ENCODE measurements around the gene ZNF440. TPM values are rescaled to one million over a fixed set of nuclear protein-coding genes. Genes with fewer than 3 reads are reported as not detected.

Gene ZNF440
- total and polyA plus RNA-seq, 10 donors: 2.6 to 19.0 (median 14.7) TPM

- Histone ChIP-seq H3K4me3 (no peak overlapping the region), H3K9me3 (peaks cover 27 to 100% (median 100%) of the 10 kb centered on the region in 8 donors), H3K36me3 (peaks cover 21 to 57% (median 35%) of the 10 kb centered on the region in 6 donors), H3K27me3 (replicated peaks in 1 of 7) (no peaks in the 10 kb centered on the region), H3K4me1 (no peaks in the 10 kb centered on the region), H3K27ac (no peak overlapping the region)
- DNase-seq: no peak
- WGBS, 5 donors: 95 to 100% (median 100%) methylated on average over 1 of the region's 1 CpG
- TF ChIP-seq POLR2AphosphoS5 (IDR thresholded peaks at IDR 0.05): no peak
- no peak for TF ChIP-seq CTCF (IDR thresholded peaks at IDR 0.05 in 8 of 11, conservative IDR thresholded peaks at IDR 0.05 in 3 of 11)
- TF ChIP-seq POLR2A (IDR thresholded peaks at IDR 0.05): no peak
- intact Hi-C loops (cut with DNase I; ENCODE audit: low total_unique reads): no loop called here
These were observed 30.3 kb upstream of the ZNF440 start for GRCh38 chr19:11783767-11784166.

- intact Hi-C loops (cut with DNase I; ENCODE audit: low total_unique reads): no loop called here
- Histone ChIP-seq H3K27ac (no peak overlapping the region), H3K4me1 (no peaks in the 10 kb centered on the region), H3K36me3 (peaks cover 21 to 51% (median 29%) of the 10 kb centered on the region in 6 donors), H3K4me3 (no peak overlapping the region), H3K27me3 (replicated peaks in 1 of 7) (no peaks in the 10 kb centered on the region), H3K9me3 (peaks cover 27 to 100% (median 100%) of the 10 kb centered on the region in 8 donors)
- TF ChIP-seq POLR2AphosphoS5 (IDR thresholded peaks at IDR 0.05): no peak
- no peak for TF ChIP-seq CTCF (IDR thresholded peaks at IDR 0.05 in 8 of 11, conservative IDR thresholded peaks at IDR 0.05 in 3 of 11)
- TF ChIP-seq POLR2A (IDR thresholded peaks at IDR 0.05): no peak
- 91 to 99% (median 98%) methylated on average over 3 of the region's 3 CpGs for WGBS, 5 donors
- no peak for DNase-seq
These were observed 29.7 kb upstream of the ZNF440 start for GRCh38 chr19:11784356-11784755.

- no peak overlapping the region for H3K4me3 ChIP-seq
- peaks cover 0 to 19% (median 0%) of the 10 kb centered on the region in 6 donors for H3K36me3 ChIP-seq
- TF ChIP-seq POLR2AphosphoS5 (IDR thresholded peaks at IDR 0.05) (no peak), CTCF (IDR thresholded peaks at IDR 0.05 in 8 of 11, conservative IDR thresholded peaks at IDR 0.05 in 3 of 11) (no peak), POLR2A (IDR thresholded peaks at IDR 0.05) (no peak)
- intact Hi-C loops (cut with DNase I; ENCODE audit: low total_unique reads): no loop called here
- H3K27ac ChIP-seq: no peak overlapping the region
- no peaks in the 10 kb centered on the region for H3K4me1 ChIP-seq
- WGBS, 5 donors: 74 to 81% (median 79%) methylated on average over 3 of the region's 3 CpGs
- DNase-seq: no peak
- peaks cover 9 to 100% (median 98%) of the 10 kb centered on the region in 8 donors for H3K9me3 ChIP-seq
- no peaks in the 10 kb centered on the region for H3K27me3 ChIP-seq (replicated peaks in 1 of 7)
These were observed 26.5 kb upstream of the ZNF440 start for GRCh38 chr19:11787536-11787935.

GRCh38 chr19:11792942-11793341, 21.1 kb upstream of the ZNF440 start:
- TF ChIP-seq CTCF (IDR thresholded peaks at IDR 0.05 in 8 of 11, conservative IDR thresholded peaks at IDR 0.05 in 3 of 11) (no peak), POLR2AphosphoS5 (IDR thresholded peaks at IDR 0.05) (no peak)
- Histone ChIP-seq H3K36me3 (no peaks in the 10 kb centered on the region), H3K27ac (no peak overlapping the region), H3K9me3 (peaks cover 0 to 58% (median 49%) of the 10 kb centered on the region in 8 donors), H3K4me3 (no peak overlapping the region), H3K27me3 (replicated peaks in 1 of 7) (no peaks in the 10 kb centered on the region), H3K4me1 (peaks cover 6 to 10% (median 9%) of the 10 kb centered on the region in 6 donors)
- intact Hi-C loops (cut with DNase I; ENCODE audit: low total_unique reads): no loop called here
- DNase-seq: no peak
